ENCODE results near the gene AFF2.
"Not testable (repeated sequence)": the region's sequence is repeated elsewhere in the genome, so short reads cannot be mapped to it uniquely, and the experiment has no call there.

Gene AFF2

GRCh38 chrX:148643460-148643859, 143.0 kb downstream of the AFF2 start:
- no peak for DNase-seq (ENCODE audit: low spot score)

DNA sequence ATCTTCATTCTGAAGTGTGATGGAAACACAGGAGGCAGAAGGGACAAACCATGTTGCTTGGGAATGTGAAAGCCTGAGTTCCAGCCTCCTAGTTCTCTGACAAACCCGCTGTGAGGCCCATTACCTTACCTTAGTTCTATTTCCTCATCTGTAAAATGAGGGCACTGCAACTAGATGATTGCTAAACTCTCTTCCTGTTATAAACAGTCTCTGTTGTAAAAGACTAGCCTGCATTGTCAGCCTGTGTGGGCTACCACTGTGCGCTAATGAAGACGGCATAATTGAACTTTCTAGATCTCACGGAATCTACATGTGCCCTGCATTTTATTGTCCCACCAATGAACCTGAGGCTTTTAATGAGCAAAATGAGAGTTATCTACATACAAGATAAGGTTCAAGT, 147.2 kb downstream of the AFF2 start:
- DNase-seq (ENCODE audit: low spot score): no peak

DNA sequence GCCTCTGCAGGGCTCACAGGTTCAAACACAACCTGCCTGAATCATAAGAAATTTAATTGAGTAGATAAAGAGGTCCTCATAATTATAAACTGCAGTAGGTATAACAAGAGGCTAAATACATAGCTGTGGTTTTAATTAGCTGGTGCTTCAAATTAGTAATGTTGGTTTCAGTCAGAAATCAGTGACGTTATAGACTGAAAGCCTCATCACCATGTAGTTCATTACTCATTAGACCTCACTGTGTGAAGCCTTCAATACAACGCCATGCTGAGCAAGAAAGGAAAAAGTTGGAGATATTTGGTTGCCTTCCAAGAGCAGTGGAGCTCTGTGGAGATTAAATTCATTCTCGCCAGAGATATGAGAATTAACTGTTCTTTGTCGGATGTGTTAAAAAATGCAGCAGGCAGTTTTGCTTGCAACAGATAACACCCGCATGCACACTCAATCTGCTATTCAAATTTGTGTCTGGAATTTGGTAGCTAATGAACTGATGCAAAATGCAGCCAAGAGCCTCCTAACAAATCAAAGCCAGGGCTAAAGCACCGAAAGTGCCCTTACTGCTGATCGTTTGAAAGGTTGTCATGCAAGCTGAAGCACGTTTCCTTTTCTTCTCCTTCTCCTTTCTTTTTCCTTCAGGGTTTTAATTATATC, 148.9 kb downstream of the AFF2 start:
- no peak for DNase-seq (ENCODE audit: low spot score)

DNA sequence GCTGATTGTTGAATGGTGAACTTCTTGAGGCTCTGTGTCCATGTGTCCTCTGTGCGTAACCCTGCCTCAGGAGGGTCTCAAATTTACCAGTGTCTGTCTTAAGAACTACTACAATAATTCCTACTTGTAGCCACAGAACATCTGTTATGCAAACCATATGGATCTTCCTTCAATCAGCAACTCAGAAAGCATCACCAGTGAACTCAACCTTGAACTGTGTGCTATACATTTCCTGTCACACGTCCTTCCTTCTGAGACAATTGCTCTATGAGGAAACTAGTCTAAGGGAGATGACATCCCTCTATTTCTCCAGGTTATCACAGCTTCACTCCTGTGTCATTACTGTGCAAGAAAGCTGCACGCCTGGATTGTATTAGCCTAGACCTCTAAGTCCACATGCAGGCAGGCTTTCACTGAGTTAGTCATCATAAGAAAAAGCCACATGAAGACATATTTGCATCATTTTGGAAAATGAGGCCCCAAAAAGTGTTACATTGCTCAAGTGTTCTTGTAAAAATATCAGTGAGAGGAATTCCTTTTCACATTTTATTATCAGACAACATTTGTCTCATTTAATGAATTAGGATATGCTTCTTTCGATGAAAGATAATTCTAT, 157.8 kb downstream of the AFF2 start:
- no peak for DNase-seq (ENCODE audit: low spot score)

GRCh38 chrX:148659481-148659880, 159.1 kb downstream of the AFF2 start:
- no peak for DNase-seq (ENCODE audit: low spot score)

DNA sequence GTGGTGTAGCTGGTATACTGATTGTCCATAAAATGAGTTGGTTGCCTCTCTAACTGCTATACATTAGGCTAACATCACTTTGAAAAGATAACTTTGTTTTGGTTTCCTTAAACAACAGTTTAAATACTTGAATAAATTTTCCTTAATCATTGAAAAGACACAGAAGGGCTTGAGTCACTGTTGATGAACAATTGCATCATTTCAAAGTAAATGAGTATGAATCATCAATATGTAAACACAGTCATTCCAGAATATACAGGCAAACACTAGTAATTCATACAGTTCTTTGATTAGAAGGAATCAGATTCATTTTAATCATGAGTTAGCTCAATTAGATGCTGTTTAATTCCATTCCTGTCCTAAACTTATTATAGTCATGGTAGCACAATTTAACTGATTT, 160.6 kb downstream of the AFF2 start:
- no peak for DNase-seq (ENCODE audit: low spot score)

DNA sequence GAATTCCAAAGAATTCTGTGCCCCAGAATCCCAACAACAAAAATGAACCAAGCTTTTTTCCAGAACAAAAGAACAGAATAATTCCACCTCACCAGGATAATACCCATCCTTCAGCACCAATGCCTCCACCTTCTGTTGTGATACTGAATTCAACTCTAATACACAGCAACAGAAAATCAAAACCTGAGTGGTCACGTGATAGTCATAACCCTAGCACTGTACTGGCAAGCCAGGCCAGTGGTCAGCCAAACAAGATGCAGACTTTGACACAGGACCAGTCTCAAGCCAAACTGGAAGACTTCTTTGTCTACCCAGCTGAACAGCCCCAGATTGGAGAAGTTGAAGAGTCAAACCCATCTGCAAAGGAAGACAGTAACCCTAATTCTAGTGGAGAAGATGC, 161.6 kb downstream of the AFF2 start:
- no peak for DNase-seq (ENCODE audit: low spot score)

DNA sequence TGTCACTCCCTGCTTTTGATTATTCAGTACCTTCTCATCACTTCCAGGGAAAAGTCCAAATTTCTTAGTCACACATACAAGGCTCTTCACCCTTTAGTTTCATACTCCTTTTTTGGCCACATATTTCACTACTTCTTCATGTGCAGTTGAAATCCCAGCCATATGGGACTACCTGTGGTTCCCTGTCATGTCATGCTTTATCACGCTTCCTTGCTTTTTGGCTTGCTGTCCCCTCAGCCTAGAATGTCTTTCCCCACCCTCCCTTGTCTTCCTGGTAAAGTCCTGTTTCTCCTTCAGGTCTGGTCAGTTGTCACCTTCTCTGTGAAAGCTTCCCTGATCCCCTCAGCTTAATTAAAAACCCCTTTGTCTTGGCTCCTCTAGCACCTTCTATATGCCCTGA, 163.8 kb downstream of the AFF2 start:
- DNase-seq (ENCODE audit: low spot score): no peak

DNA sequence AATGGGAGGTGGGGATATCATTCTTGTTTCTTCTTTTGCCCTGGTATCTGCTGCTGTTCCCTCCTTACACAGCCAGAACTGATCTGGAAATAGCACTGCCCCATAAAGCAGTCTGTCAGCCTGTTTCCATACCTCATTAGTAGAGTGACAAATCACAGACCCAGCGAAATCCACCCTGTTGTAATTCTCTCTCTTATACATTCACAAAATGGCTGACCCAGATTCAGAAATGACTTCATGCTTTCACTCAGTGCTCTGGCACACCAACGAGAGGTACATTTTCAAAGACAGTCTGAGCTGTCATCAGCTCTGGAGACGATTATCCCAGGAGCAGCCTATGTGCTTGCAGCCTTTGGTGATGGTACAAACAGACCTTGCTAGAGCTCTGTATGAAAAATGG, 164.6 kb downstream of the AFF2 start:
- no peak for DNase-seq (ENCODE audit: low spot score)

DNA sequence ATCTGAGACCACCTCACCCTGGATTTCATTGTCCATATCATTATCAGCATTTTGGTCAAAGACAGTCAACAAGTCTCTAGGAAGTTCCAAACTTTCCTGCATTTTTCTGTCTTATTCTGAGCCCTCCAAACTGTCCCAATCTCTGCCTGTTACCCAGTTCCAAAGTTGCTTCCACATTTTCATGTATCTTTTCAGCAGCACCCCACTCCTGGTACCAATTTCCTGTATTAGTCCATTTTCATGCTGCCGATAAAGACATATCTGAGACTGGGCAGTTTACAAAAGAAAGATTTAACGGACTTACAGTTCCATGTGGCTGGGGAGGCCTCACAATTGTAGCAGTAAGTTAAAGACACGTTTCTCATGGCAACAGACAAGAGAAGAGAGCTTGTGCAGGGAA, 168.8 kb downstream of the AFF2 start:
- not testable (repeated sequence) for DNase-seq (ENCODE audit: low spot score)

GRCh38 chrX:148670277-148670676, 169.9 kb downstream of the AFF2 start:
- no peak for DNase-seq (ENCODE audit: low spot score)

DNA sequence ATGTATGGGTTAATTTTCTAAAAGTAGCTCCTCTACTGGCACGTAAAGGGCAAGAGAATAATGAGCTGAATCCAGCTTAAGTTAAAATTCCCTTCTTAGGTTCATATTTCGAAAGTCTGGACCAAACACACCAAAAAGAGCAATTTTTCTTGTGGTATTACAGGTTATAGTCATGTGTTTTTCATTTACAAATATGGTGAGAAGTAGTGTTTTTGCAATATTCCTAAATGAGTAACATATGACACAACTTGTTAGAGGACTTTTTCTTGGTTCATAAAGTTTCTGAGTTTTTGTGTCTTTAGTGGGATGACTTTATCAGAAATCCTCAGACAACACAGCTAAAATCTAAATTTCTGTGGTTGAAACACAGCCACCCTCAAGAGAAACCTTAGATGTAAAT, 172.1 kb downstream of the AFF2 start:
- no peak for DNase-seq (ENCODE audit: low spot score)

GRCh38 chrX:148681605-148682004, 181.2 kb downstream of the AFF2 start:
- no peak for DNase-seq (ENCODE audit: low spot score)

DNA sequence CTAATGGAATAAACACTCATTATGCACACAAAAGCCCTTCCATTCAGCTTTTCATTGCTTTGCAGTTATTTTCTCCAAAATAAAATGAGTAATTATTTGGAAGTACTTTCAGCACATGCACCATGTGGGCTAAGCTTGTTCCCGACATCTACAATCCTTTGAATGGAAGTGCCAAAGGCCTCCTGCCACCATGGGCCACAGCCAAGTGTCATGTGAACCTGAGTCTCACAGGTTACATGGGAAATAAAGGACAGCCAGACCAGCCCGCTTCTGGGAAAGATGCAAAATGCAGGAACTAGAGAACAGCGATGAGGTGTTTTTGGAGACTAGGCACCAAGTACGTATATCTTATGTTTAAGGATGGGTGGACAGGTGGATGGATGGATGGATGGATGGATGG, 181.8 kb downstream of the AFF2 start:
- no peak for DNase-seq (ENCODE audit: low spot score)

- no peak for DNase-seq (ENCODE audit: low spot score)
These were observed 191.0 kb downstream of the AFF2 start for GRCh38 chrX:148691456-148691855.

GRCh38 chrX:148695255-148695654, 194.8 kb downstream of the AFF2 start:
- no peak for DNase-seq (ENCODE audit: low spot score)

DNA sequence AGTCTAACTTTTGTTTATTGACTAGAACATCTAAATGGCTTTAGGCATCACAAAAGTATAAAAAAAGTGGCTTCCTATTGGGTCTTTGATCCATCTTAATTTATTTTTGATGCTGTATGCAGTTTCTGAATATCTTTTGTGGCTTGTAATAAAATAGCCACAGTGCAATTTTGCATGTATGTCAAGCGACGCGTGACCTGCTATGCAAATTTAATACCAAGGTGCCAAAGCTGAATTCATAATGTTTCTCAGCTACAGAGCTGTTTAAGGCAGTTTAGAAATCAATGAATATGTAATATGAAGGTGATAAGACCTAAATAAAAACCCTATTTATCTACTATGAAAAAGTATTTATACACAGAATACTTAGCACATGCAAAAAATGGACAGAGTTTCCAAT, 197.8 kb downstream of the AFF2 start:
- DNase-seq (ENCODE audit: low spot score): no peak

- no peak for DNase-seq (ENCODE audit: low spot score)
These were observed 199.6 kb downstream of the AFF2 start for GRCh38 chrX:148700021-148700420.

DNA sequence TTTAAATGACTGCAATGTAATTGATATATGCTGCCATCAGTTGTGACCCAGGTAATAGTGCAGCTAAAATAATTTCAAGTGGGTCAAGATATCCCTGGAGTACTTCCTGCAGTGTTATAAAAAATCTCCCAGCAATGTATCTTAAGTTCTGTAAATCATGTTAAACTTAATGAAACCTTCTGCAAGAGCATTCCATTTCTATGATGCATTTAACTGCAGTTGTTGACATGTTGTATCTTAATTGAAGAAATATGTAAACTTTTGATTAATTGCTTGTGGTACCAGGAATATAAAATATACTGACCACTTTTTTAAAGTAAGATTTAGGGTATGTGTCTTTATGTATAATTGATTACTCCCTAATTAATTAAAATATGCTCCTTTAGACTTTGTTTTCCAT, 213.6 kb downstream of the AFF2 start:
- DNase-seq (ENCODE audit: low spot score): no peak

DNA sequence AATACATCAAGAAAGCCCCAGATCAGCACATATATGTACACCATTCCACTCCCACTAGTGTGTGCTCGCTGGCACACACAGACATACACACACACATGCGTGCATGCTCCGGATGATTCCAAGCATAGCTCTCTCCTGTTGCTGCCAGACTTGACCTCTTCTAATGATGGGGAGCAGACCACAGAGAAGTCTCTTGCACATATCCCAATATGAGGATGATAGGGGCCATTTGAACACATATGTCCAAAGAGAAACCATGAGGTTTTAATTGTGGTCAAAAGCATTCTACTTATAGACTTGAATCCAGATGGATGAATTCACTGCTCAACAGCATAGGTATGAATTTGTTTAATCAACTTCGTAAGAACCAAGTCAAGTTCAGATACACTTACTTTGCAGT, 214.9 kb downstream of the AFF2 start:
- no peak for DNase-seq (ENCODE audit: low spot score)

- DNase-seq (ENCODE audit: low spot score): no peak
These were observed 222.5 kb downstream of the AFF2 start for GRCh38 chrX:148722966-148723365.

DNA sequence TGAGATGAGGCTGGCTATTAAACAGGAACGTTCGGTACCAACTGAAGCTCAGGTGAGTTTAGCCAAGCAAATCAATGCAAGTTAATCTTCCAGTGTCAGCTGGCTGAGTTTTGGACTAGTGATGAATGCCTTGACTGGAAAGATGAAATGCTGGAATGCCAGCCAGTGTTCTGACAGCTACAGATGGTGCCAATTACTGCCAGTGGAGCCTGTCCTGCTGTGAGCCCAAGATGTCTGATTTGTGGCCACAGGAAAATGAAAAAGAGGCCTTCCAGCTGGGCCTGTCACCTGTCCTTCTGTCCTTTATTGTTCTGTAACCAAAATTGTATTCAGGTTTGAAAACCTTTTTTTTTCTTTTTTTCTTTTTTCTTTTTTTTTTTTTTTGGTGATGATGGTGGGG, 223.1 kb downstream of the AFF2 start:
- no peak for DNase-seq (ENCODE audit: low spot score)

DNA sequence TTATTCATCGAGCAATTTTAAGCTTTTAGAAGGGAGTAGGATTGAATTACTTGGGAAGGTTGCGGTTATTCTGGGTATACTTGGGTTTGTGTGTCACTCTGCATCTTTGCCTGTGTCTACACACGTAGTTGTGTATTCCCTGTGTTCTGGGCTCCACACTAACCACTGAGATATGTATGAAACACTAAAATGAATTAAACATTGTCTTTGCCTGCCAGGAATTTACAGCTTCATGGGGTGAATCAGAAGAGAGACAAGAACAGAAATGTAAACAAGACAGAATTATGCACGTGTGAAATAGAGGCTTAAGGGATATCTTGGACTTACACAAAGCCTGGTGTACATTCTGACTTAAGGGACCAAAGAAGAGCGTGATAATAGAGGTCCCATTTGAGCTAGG, 228.5 kb downstream of the AFF2 start:
- DNase-seq (ENCODE audit: low spot score): no peak

- no peak for DNase-seq (ENCODE audit: low spot score)
These were observed 232.3 kb downstream of the AFF2 start for GRCh38 chrX:148732743-148733142.

Data from LoVo (cell line).